ENCODE measurements around the gene EEFSEC. TPM values are rescaled to one million over a fixed set of nuclear protein-coding genes. Genes with fewer than 3 reads are reported as not detected.

EEFSEC gene
- total RNA-seq, 1 experiment from 2014 or later, result 14.0 TPM

- Mint-ChIP-seq H3K27ac (ENCODE audit: unreplicated experiment) (no peak overlapping the region), H3K9me3 (ENCODE audit: unreplicated experiment) (no peaks in the 10 kb centered on the region), H3K27me3 (ENCODE audit: insufficient read depth, unreplicated experiment) (no peaks in the 10 kb centered on the region), H3K4me1 (ENCODE audit: low read depth, unreplicated experiment) (no peaks in the 10 kb centered on the region), H3K36me3 (ENCODE audit: insufficient read depth, unreplicated experiment) (peaks cover 5% of the 10 kb centered on the region), H3K4me3 (ENCODE audit: unreplicated experiment) (no peak overlapping the region)
- Histone ChIP-seq H3K36me3 (ENCODE audit: control insufficient read depth, insufficient read depth, low read length) (no peaks in the 10 kb centered on the region), H3K4me3 (ENCODE audit: low read depth, low read length) (no peak overlapping the region), H3K27me3 (replicated peaks; ENCODE audit: control insufficient read depth, insufficient read depth, low read length) (no peaks in the 10 kb centered on the region), H3K4me1 (peaks cover 9% of the 10 kb centered on the region), H3K9me3 (no peaks in the 10 kb centered on the region)
- peak; percentile 21 to 65 for TF ChIP-seq CTCF (IDR thresholded peaks at IDR 0.05; ENCODE audit: insufficient read depth in 1 of 2, low read depth in 1 of 2, low read length in 1 of 2, severe bottlenecking in 1 of 2, unreplicated experiment in 1 of 2)
- intact Hi-C loops (cut with micrococcal nuclease; ENCODE audit: unreplicated experiment), result loop anchor here (1.0 to 5.0 kb wide), 3 partner anchors 120 to 300 kb away; no protein-coding TSS in a partner anchor
- DNase-seq, result peak; percentile 51 to 52
- ChIA-PET POLR2A (no interaction called here), CTCF (interaction anchor here (0.6 to 2.5 kb wide), 10 partner anchors 78 to 200 kb away, joined by 3 to 16 read pairs (median 4); no protein-coding TSS in a partner anchor)
- no TSS peak for BruUV-seq (replicated peaks)
Measured at GRCh38 chr3:128307029-128307633, 153.8 kb downstream of the EEFSEC start.

GRCh38 chr3:128307781-128308469, 154.6 kb downstream of the EEFSEC start:
- CTCF ChIA-PET, result interaction anchor here (1.0 to 2.5 kb wide), 3 partner anchors 14 to 190 kb away, joined by 3 to 16 read pairs (median 4); no protein-coding TSS in a partner anchor
- no peak for TF ChIP-seq CTCF (IDR thresholded peaks at IDR 0.05; ENCODE audit: insufficient read depth in 1 of 2, low read depth in 1 of 2, low read length in 1 of 2, severe bottlenecking in 1 of 2, unreplicated experiment in 1 of 2)
- H3K27ac Mint-ChIP-seq (ENCODE audit: unreplicated experiment), result no peak overlapping the region
- no TSS peak for BruUV-seq (replicated peaks)
- no peaks in the 10 kb centered on the region for H3K9me3 ChIP-seq
- DNase-seq, result no peak
- H3K27me3 ChIP-seq (replicated peaks; ENCODE audit: control insufficient read depth, insufficient read depth, low read length), result no peaks in the 10 kb centered on the region
- no peaks in the 10 kb centered on the region for H3K36me3 ChIP-seq (ENCODE audit: control insufficient read depth, insufficient read depth, low read length)
- H3K4me1 Mint-ChIP-seq (ENCODE audit: low read depth, unreplicated experiment), result no peaks in the 10 kb centered on the region
- no peaks in the 10 kb centered on the region for H3K9me3 Mint-ChIP-seq (ENCODE audit: unreplicated experiment)
- intact Hi-C loops (cut with micrococcal nuclease; ENCODE audit: unreplicated experiment), result loop anchor here (1.0 to 5.0 kb wide), 3 partner anchors 119 to 299 kb away; no protein-coding TSS in a partner anchor
- no peak overlapping the region for H3K4me3 Mint-ChIP-seq (ENCODE audit: unreplicated experiment)
- no peak overlapping the region for H3K4me3 ChIP-seq (ENCODE audit: low read depth, low read length)
- POLR2A ChIA-PET, result no interaction called here
- H3K27me3 Mint-ChIP-seq (ENCODE audit: insufficient read depth, unreplicated experiment), result no peaks in the 10 kb centered on the region
- peaks cover 5% of the 10 kb centered on the region for H3K36me3 Mint-ChIP-seq (ENCODE audit: insufficient read depth, unreplicated experiment)
- H3K4me1 ChIP-seq, result peaks cover 9% of the 10 kb centered on the region

GRCh38 chr3:128309026-128309425, 155.7 kb downstream of the EEFSEC start:
- H3K36me3 Mint-ChIP-seq (ENCODE audit: insufficient read depth, unreplicated experiment), result peaks cover 5% of the 10 kb centered on the region
- H3K9me3 Mint-ChIP-seq (ENCODE audit: unreplicated experiment), result no peaks in the 10 kb centered on the region
- no peaks in the 10 kb centered on the region for H3K27me3 Mint-ChIP-seq (ENCODE audit: insufficient read depth, unreplicated experiment)
- CTCF ChIA-PET, result interaction anchor here (1.5 kb wide), 1 partner anchor 189 kb away, joined by 4 read pairs; no protein-coding TSS in a partner anchor
- Histone ChIP-seq H3K4me3 (ENCODE audit: low read depth, low read length) (no peak overlapping the region), H3K9me3 (no peaks in the 10 kb centered on the region), H3K4me1 (peaks cover 9% of the 10 kb centered on the region), H3K27me3 (replicated peaks; ENCODE audit: control insufficient read depth, insufficient read depth, low read length) (no peaks in the 10 kb centered on the region), H3K36me3 (ENCODE audit: control insufficient read depth, insufficient read depth, low read length) (no peaks in the 10 kb centered on the region)
- no peak for TF ChIP-seq CTCF (IDR thresholded peaks at IDR 0.05; ENCODE audit: insufficient read depth in 1 of 2, low read depth in 1 of 2, low read length in 1 of 2, severe bottlenecking in 1 of 2, unreplicated experiment in 1 of 2)
- H3K4me1 Mint-ChIP-seq (ENCODE audit: low read depth, unreplicated experiment), result no peaks in the 10 kb centered on the region
- intact Hi-C loops (cut with micrococcal nuclease; ENCODE audit: unreplicated experiment), result loop anchor here (5.0 kb wide), 1 partner anchor 298 kb away; no protein-coding TSS in a partner anchor
- H3K4me3 Mint-ChIP-seq (ENCODE audit: unreplicated experiment), result no peak overlapping the region
- DNase-seq, result no peak
- H3K27ac Mint-ChIP-seq (ENCODE audit: unreplicated experiment), result no peak overlapping the region
- no TSS peak for BruUV-seq (replicated peaks)
- POLR2A ChIA-PET, result no interaction called here
